ENCODE measurements around the gene CGNL1.

CGNL1 gene

GRCh38 chr15:57507111-57507510 is 130.8 kb downstream of the CGNL1 start:
- Histone ChIP-seq H3K4me1 (ENCODE audit: insufficient read depth, low read length, severe bottlenecking) (no peaks in the 10 kb centered on the region), H3K9ac (ENCODE audit: low read length) (no peak overlapping the region), H4K20me1 (ENCODE audit: insufficient read depth, low read length) (no peaks in the 10 kb centered on the region), H3K9me3 (ENCODE audit: low read length) (no peaks in the 10 kb centered on the region), H3K36me3 (ENCODE audit: insufficient read depth, low read length) (no peaks in the 10 kb centered on the region), H3K27me3 (ENCODE audit: insufficient read depth, low read length) (no peaks in the 10 kb centered on the region), H3K27ac (ENCODE audit: low read depth, low read length, poor library complexity, severe bottlenecking) (no peak overlapping the region), H3K79me2 (ENCODE audit: insufficient read depth, low read length) (no peaks in the 10 kb centered on the region), H3K9me2 (ENCODE audit: low read depth, low read length) (no peaks in the 10 kb centered on the region), H3K4me3 (ENCODE audit: low read depth, low read length, poor library complexity, severe bottlenecking) (no peak overlapping the region), H2AFZ (ENCODE audit: low read length) (no peak overlapping the region), H3K4me2 (ENCODE audit: low read length) (no peak overlapping the region), H3F3A (ENCODE audit: insufficient read depth, low read length) (no peaks in the 10 kb centered on the region)
- TF ChIP-seq CTCF (IDR thresholded peaks at IDR 0.05; ENCODE audit: low read length) (no peak), EZH2 (IDR thresholded peaks at IDR 0.05; ENCODE audit: borderline replicate concordance, low read length) (no peak)

GRCh38 chr15:57509126-57509525 is 132.8 kb downstream of the CGNL1 start:
- no peak overlapping the region for H3K27ac ChIP-seq (ENCODE audit: low read depth, low read length, poor library complexity, severe bottlenecking)
- TF ChIP-seq EZH2 (IDR thresholded peaks at IDR 0.05; ENCODE audit: borderline replicate concordance, low read length) (no peak), CTCF (IDR thresholded peaks at IDR 0.05; ENCODE audit: low read length) (no peak)
- no peaks in the 10 kb centered on the region for H3K79me2 ChIP-seq (ENCODE audit: insufficient read depth, low read length)
- H3K4me3 ChIP-seq (ENCODE audit: low read depth, low read length, poor library complexity, severe bottlenecking): no peak overlapping the region
- no peak overlapping the region for H3K9ac ChIP-seq (ENCODE audit: low read length)
- H2AFZ ChIP-seq (ENCODE audit: low read length): no peak overlapping the region
- H3K4me1 ChIP-seq (ENCODE audit: insufficient read depth, low read length, severe bottlenecking): no peaks in the 10 kb centered on the region
- H3K36me3 ChIP-seq (ENCODE audit: insufficient read depth, low read length): no peaks in the 10 kb centered on the region
- no peaks in the 10 kb centered on the region for H3K9me3 ChIP-seq (ENCODE audit: low read length)
- H3K4me2 ChIP-seq (ENCODE audit: low read length): no peak overlapping the region
- no peaks in the 10 kb centered on the region for H3K27me3 ChIP-seq (ENCODE audit: insufficient read depth, low read length)
- H3F3A ChIP-seq (ENCODE audit: insufficient read depth, low read length): no peaks in the 10 kb centered on the region
- H3K9me2 ChIP-seq (ENCODE audit: low read depth, low read length): no peaks in the 10 kb centered on the region
- H4K20me1 ChIP-seq (ENCODE audit: insufficient read depth, low read length): no peaks in the 10 kb centered on the region

- H3K36me3 ChIP-seq (ENCODE audit: insufficient read depth, low read length): no peaks in the 10 kb centered on the region
- TF ChIP-seq CTCF (IDR thresholded peaks at IDR 0.05; ENCODE audit: low read length) (no peak), EZH2 (IDR thresholded peaks at IDR 0.05; ENCODE audit: borderline replicate concordance, low read length) (no peak)
- no peaks in the 10 kb centered on the region for H3K9me2 ChIP-seq (ENCODE audit: low read depth, low read length)
- H3K27ac ChIP-seq (ENCODE audit: low read depth, low read length, poor library complexity, severe bottlenecking): no peak overlapping the region
- H3F3A ChIP-seq (ENCODE audit: insufficient read depth, low read length): no peaks in the 10 kb centered on the region
- no peak overlapping the region for H3K4me3 ChIP-seq (ENCODE audit: low read depth, low read length, poor library complexity, severe bottlenecking)
- no peak overlapping the region for H2AFZ ChIP-seq (ENCODE audit: low read length)
- no peaks in the 10 kb centered on the region for H3K27me3 ChIP-seq (ENCODE audit: insufficient read depth, low read length)
- H3K4me1 ChIP-seq (ENCODE audit: insufficient read depth, low read length, severe bottlenecking): no peaks in the 10 kb centered on the region
- no peaks in the 10 kb centered on the region for H4K20me1 ChIP-seq (ENCODE audit: insufficient read depth, low read length)
- H3K9me3 ChIP-seq (ENCODE audit: low read length): no peaks in the 10 kb centered on the region
- no peak overlapping the region for H3K4me2 ChIP-seq (ENCODE audit: low read length)
- no peaks in the 10 kb centered on the region for H3K79me2 ChIP-seq (ENCODE audit: insufficient read depth, low read length)
- H3K9ac ChIP-seq (ENCODE audit: low read length): no peak overlapping the region
These were observed 133.7 kb downstream of the CGNL1 start for GRCh38 chr15:57509965-57510364.
